ENCODE data around the gene CPNE1. TPM values are rescaled to one million over a fixed set of nuclear protein-coding genes. Genes with fewer than 3 reads are reported as not detected.

Gene CPNE1
- total and polyA plus RNA-seq, 5 donors from 2014 or later, result 175 to 398 (median 329) TPM

DNA sequence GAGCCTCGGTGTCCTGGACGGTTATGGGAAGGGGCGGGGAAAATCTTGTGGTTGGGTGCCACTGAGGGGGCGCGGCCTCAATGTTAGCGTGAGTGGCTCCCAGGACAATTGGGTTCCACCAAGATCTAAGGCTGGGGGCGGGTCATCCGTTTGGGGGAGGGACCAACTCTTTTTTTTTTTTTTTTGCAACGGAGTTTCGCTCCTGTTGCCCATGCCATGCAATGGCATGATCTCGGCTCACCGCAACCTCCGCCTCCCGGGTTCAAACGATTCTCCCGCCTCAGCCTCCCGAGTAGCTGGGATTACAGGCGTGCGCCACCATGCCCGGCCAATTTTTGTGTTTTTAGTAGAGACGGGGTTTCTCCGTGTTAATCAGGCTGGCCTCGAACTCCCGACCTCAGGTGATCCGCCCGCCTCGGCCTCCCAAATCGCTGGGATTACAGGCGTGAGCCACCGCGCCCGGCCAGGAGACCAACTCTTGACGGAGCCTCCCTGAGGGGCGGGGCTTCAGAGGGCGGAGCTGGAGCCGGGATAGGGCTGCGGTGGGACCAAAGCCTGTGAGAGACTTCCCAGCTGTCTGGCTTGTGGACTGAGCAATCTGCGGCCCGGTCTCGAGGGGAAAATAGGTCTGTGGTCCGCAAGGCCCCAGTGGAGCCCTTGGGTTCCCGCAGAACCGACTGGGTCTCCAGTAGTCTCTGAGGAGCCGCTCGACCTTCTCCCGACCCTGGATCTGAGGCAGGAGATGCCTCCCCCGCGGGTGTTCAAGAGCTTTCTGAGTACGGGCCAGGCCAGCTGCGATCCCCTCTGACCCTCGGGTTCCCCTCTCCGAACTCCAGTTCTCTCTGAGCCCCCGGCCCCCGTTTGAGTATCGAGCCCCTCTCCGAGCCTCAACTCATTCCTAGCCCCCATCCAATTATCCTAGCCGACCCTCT is 48.0 kb downstream of the CPNE1 start:
- no peak for ATAC-seq (ENCODE audit: low read depth in 2 of 2)

DNA sequence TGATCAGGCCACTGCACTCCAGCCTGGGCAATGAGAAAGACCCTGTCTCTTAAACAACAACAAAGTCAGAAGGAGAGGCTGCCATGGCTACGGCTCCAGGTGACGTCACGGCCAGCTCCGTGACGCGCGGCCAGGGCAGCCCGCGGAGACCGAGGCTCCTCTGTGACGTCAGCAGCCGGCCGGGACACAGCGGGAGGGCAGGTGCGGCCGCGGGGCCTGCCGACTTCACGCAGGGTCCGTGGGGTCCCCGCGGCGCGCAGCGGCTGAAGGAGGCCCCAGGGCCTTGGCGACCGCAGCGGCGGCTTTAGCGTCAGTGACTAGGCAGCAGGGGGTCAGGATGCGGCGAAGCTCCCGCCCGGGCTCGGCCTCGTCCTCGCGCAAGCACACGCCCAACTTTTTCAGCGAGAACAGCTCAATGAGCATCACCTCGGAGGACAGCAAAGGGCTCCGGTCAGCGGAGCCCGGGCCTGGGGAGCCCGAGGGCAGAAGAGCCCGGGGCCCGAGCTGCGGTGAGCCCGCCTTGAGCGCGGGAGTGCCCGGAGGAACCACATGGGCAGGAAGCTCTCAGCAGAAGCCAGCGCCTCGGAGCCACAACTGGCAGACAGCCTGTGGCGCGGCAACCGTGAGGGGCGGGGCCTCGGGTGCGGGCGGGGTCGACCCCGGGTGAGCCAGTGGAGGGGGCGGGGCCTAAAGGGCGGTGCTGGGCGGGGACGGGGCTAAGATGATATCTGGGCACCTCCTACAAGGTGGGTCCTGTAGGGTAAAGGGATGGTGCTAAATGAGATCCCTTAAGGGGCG is 48.8 kb downstream of the CPNE1 start, which contains the start of gene SPAG4:
Gene SPAG4, plus strand, starts transcription at position 163 of the 798 bp plus-strand sequence. Its CDS starts 175 bp downstream, at position 338.
- H3K9me3 Mint-ChIP-seq, result no peaks in the 10 kb centered on the region
- H3K27me3 Mint-ChIP-seq, result no peaks in the 10 kb centered on the region
- H3K27ac Mint-ChIP-seq, result peak within 1 kb of the TSS; percentile 92 to 98 (median 98)
- peaks cover 3 to 41% (median 19%) of the 10 kb centered on the region in 4 donors for H3K4me1 Mint-ChIP-seq
- peak within 1 kb of the TSS; percentile 26 for H3K4me3 ChIP-seq (ENCODE audit: low read depth, low read length)
- H3K36me3 Mint-ChIP-seq, result no peaks in the 10 kb centered on the region
- no peaks in the 10 kb centered on the region for H3K9me3 ChIP-seq (ENCODE audit: control insufficient read depth in 2 of 2, low read length in 2 of 2)
- H3K4me3 Mint-ChIP-seq, result peak within 1 kb of the TSS; percentile 87 to 92 (median 89)
- peaks cover 42% of the 10 kb centered on the region for H3K4me1 ChIP-seq (ENCODE audit: control insufficient read depth, insufficient read depth, low read length, poor library complexity, severe bottlenecking)
- no peaks in the 10 kb centered on the region for H3K36me3 ChIP-seq (ENCODE audit: control insufficient read depth, insufficient read depth, low read length)
- no peaks in the 10 kb centered on the region for H3K27me3 ChIP-seq (ENCODE audit: control insufficient read depth, insufficient read depth, low read length)
- DNase-seq (peak; percentile 100), ATAC-seq (ENCODE audit: low read depth in 2 of 2) (peak; percentile 89 to 91)
- H3K27ac ChIP-seq (ENCODE audit: insufficient read depth, low read length, poor library complexity, severe bottlenecking), result peak within 1 kb of the TSS; percentile 99

More for the DNA sequence above, 48.0 kb downstream of the CPNE1 start:
- no peaks in the 10 kb centered on the region for H3K9me3 Mint-ChIP-seq
- H3K4me3 Mint-ChIP-seq, result peak overlapping the region; percentile 87 to 92 (median 89)
- DNase-seq, result peak in 2 of 3 donors; percentile 42 to 65
- Histone ChIP-seq H3K4me1 (ENCODE audit: control insufficient read depth, insufficient read depth, low read length, poor library complexity, severe bottlenecking) (peaks cover 42% of the 10 kb centered on the region), H3K9me3 (ENCODE audit: control insufficient read depth in 2 of 2, low read length in 2 of 2) (no peaks in the 10 kb centered on the region), H3K27ac (ENCODE audit: insufficient read depth, low read length, poor library complexity, severe bottlenecking) (peak overlapping the region; percentile 51), H3K4me3 (ENCODE audit: low read depth, low read length) (peak overlapping the region; percentile 26), H3K27me3 (ENCODE audit: control insufficient read depth, insufficient read depth, low read length) (no peaks in the 10 kb centered on the region), H3K36me3 (ENCODE audit: control insufficient read depth, insufficient read depth, low read length) (no peaks in the 10 kb centered on the region)
- H3K36me3 Mint-ChIP-seq, result peaks cover 3% of the 10 kb centered on the region
- H3K27ac Mint-ChIP-seq, result peak overlapping the region; percentile 91 to 98 (median 98)
- peaks cover 3 to 41% (median 19%) of the 10 kb centered on the region in 4 donors for H3K4me1 Mint-ChIP-seq
- H3K27me3 Mint-ChIP-seq, result no peaks in the 10 kb centered on the region

DNA sequence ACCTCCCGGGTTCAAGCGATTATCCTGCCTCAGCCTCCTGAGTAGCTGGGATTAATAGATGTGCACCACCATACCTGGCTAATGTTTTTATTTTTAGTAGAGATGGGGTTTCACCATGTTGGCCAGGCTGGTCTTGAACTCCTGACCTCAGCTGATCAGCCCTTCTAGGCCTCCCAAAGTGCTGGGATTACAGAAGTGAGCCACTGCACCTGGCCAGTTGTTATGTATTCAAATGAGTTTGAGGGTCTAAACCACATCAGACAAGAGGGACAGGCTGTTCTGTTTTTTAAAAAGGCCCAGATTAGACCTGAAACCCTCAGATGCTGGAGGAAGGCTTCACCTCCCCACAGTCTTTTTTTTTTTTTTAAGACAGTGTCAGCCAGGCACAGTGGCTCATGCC is 53.2 kb downstream of the CPNE1 start:
- no peaks in the 10 kb centered on the region for H3K27me3 Mint-ChIP-seq

DNA sequence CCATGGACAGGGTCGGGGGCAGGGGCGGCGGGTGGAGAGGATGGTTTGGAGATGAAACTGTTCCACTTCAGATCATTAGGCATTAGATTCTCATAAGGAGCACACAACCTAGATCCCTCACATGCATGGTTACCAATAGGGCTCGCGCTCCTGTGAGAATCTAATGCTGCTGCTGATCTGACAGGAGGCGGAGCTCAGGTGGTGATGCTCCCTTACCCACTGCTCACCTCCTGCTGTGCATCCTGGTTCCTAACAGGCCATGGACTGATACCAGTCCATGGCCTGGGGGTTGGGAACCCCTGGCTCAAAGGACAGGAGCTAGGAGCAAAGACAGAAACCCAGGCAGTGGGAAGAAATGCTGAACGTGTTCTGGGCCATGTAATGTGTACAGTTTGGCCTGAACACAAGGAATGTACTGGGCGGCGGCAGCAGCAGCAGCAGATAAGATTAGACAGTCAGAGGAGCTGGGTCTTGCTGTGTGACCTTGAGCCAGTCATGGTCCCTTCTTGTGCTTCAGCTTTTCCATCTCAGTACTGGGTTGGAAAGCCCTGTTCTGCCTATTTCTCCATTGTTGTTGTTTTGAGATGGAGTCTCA is 53.8 kb downstream of the CPNE1 start:
- no peak overlapping the region for H3K4me3 Mint-ChIP-seq
- H3K27ac Mint-ChIP-seq, result no peak overlapping the region
- no peak overlapping the region for H3K27ac ChIP-seq (ENCODE audit: insufficient read depth, low read length, poor library complexity, severe bottlenecking)

More for the DNA sequence above, 53.2 kb downstream of the CPNE1 start:
- H3K4me1 ChIP-seq (ENCODE audit: control insufficient read depth, insufficient read depth, low read length, poor library complexity, severe bottlenecking), result peaks cover 7% of the 10 kb centered on the region
- Mint-ChIP-seq H3K9me3 (peaks cover 0 to 2% (median 0%) of the 10 kb centered on the region in 7 donors), H3K4me1 (peaks cover 0 to 10% (median 4%) of the 10 kb centered on the region in 4 donors), H3K27ac (no peak overlapping the region), H3K4me3 (peak overlapping the region in 1 of 4 donors; percentile 71), H3K36me3 (no peaks in the 10 kb centered on the region)
- H3K27me3 ChIP-seq (ENCODE audit: control insufficient read depth, insufficient read depth, low read length), result no peaks in the 10 kb centered on the region
- no peak overlapping the region for H3K4me3 ChIP-seq (ENCODE audit: low read depth, low read length)
- ATAC-seq (ENCODE audit: low read depth in 2 of 2) (no peak), DNase-seq (no peak)
- no peaks in the 10 kb centered on the region for H3K9me3 ChIP-seq (ENCODE audit: control insufficient read depth in 2 of 2, low read length in 2 of 2)
- no peak overlapping the region for H3K27ac ChIP-seq (ENCODE audit: insufficient read depth, low read length, poor library complexity, severe bottlenecking)
- H3K36me3 ChIP-seq (ENCODE audit: control insufficient read depth, insufficient read depth, low read length), result no peaks in the 10 kb centered on the region

DNA sequence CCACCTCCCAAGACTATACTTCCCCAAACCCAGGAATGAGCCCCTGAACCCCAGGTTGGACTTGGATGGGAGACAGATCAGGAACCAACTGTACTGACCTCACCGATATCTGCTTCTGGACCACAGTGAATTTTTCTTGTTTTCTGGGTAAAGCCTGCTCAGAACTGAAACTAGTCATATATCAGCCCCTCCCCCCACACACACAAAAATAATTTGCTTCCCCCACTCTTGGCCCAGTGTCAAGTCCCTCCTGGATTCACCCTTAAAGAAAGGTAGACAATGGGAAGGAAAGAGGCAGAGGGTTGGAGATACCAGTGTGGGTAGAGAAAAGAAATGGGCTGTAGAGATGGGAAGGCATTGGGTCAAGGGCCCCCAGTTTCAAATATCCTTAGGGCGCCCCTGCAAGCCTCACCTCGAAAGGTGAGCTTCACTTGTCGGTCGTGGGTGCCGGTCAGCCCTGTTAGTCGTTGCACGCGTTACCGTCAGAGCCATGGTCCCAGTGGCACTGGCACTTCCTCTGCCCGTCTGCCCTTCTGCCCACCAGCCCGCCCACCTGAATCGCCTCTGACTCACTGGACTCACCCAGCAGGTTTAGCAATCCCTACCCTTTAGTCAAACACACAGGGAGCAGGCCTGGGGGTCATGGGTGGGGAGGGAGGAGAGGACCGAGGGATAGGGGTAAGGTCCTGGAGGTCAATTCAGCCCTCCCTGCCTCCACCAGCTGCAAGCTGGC is 57.5 kb downstream of the CPNE1 start:
- Mint-ChIP-seq H3K27me3 (peaks cover 18% of the 10 kb centered on the region), H3K4me3 (no peak overlapping the region), H3K9me3 (peaks cover 0 to 2% (median 0%) of the 10 kb centered on the region in 7 donors), H3K4me1 (peaks cover 0 to 6% (median 1%) of the 10 kb centered on the region in 4 donors), H3K36me3 (no peaks in the 10 kb centered on the region), H3K27ac (no peak overlapping the region)
- peaks cover under 1% of the 10 kb centered on the region for H3K4me1 ChIP-seq (ENCODE audit: control insufficient read depth, insufficient read depth, low read length, poor library complexity, severe bottlenecking)
- DNase-seq (no peak), ATAC-seq (ENCODE audit: low read depth in 2 of 2) (no peak)
- H3K27ac ChIP-seq (ENCODE audit: insufficient read depth, low read length, poor library complexity, severe bottlenecking), result no peak overlapping the region
- no peak overlapping the region for H3K4me3 ChIP-seq (ENCODE audit: low read depth, low read length)
- no peaks in the 10 kb centered on the region for H3K9me3 ChIP-seq (ENCODE audit: control insufficient read depth in 2 of 2, low read length in 2 of 2)
- H3K36me3 ChIP-seq (ENCODE audit: control insufficient read depth, insufficient read depth, low read length), result no peaks in the 10 kb centered on the region
- H3K27me3 ChIP-seq (ENCODE audit: control insufficient read depth, insufficient read depth, low read length), result no peaks in the 10 kb centered on the region

More for the DNA sequence above, 53.8 kb downstream of the CPNE1 start:
- DNase-seq, result no peak
- peaks cover 7% of the 10 kb centered on the region for H3K4me1 ChIP-seq (ENCODE audit: control insufficient read depth, insufficient read depth, low read length, poor library complexity, severe bottlenecking)
- ATAC-seq (ENCODE audit: low read depth in 2 of 2), result no peak
- H3K9me3 ChIP-seq (ENCODE audit: control insufficient read depth in 2 of 2, low read length in 2 of 2), result no peaks in the 10 kb centered on the region
- Mint-ChIP-seq H3K27me3 (no peaks in the 10 kb centered on the region), H3K36me3 (no peaks in the 10 kb centered on the region), H3K4me1 (peaks cover 0 to 7% (median 1%) of the 10 kb centered on the region in 4 donors), H3K9me3 (peaks cover 0 to 2% (median 0%) of the 10 kb centered on the region in 7 donors)
- no peaks in the 10 kb centered on the region for H3K27me3 ChIP-seq (ENCODE audit: control insufficient read depth, insufficient read depth, low read length)
- H3K4me3 ChIP-seq (ENCODE audit: low read depth, low read length), result no peak overlapping the region
- no peaks in the 10 kb centered on the region for H3K36me3 ChIP-seq (ENCODE audit: control insufficient read depth, insufficient read depth, low read length)

DNA sequence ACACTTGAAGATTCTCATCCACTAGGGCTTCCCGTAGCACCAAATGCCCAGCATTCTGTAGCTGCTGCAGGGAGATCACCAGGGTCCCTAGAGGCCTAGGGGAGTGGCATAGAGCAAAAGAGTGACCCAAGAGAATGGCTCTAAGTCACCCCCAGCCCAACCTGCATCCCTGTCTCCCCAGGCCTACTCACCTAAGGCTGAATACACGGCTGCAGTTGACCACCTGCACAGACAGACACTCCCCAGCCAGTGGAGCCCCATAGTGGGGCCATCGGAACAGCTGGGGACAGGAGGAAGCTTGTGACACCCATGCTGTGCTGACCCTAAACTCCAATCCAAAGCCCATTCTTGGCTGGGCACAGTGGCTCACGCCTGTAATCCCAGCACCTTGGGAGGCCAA is 58.6 kb downstream of the CPNE1 start:
- Mint-ChIP-seq H3K4me3 (no peak overlapping the region), H3K4me1 (peaks cover 0 to 11% (median 3%) of the 10 kb centered on the region in 4 donors), H3K9me3 (peaks cover 0 to 2% (median 0%) of the 10 kb centered on the region in 7 donors), H3K36me3 (no peaks in the 10 kb centered on the region), H3K27ac (no peak overlapping the region), H3K27me3 (peaks cover 22% of the 10 kb centered on the region)
- peaks cover 11% of the 10 kb centered on the region for H3K4me1 ChIP-seq (ENCODE audit: control insufficient read depth, insufficient read depth, low read length, poor library complexity, severe bottlenecking)
- no peaks in the 10 kb centered on the region for H3K36me3 ChIP-seq (ENCODE audit: control insufficient read depth, insufficient read depth, low read length)
- no peak for ATAC-seq (ENCODE audit: low read depth in 2 of 2)
- no peaks in the 10 kb centered on the region for H3K27me3 ChIP-seq (ENCODE audit: control insufficient read depth, insufficient read depth, low read length)
- no peak for DNase-seq
- no peak overlapping the region for H3K27ac ChIP-seq (ENCODE audit: insufficient read depth, low read length, poor library complexity, severe bottlenecking)
- H3K9me3 ChIP-seq (ENCODE audit: control insufficient read depth in 2 of 2, low read length in 2 of 2), result no peaks in the 10 kb centered on the region
- no peak overlapping the region for H3K4me3 ChIP-seq (ENCODE audit: low read depth, low read length)

DNA sequence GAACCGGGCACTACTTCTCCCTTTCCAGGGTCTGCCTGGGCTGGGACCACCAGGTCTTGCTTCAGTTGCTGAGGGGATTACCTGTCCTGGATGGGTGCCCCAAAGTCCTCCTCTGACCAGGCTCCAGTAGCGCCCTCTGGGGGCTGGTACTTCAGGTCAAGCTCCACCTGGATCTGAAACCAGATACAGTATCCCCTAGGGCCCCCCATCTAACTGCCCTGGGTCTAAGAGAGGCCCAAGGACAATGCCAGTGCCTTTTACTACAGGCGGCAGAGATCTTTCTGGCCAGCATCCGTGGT is 60.3 kb downstream of the CPNE1 start:
- Histone ChIP-seq H3K4me1 (ENCODE audit: control insufficient read depth, insufficient read depth, low read length, poor library complexity, severe bottlenecking) (peaks cover 18% of the 10 kb centered on the region), H3K27me3 (ENCODE audit: control insufficient read depth, insufficient read depth, low read length) (no peaks in the 10 kb centered on the region), H3K4me3 (ENCODE audit: low read depth, low read length) (no peak overlapping the region), H3K9me3 (ENCODE audit: control insufficient read depth in 2 of 2, low read length in 2 of 2) (no peaks in the 10 kb centered on the region), H3K36me3 (ENCODE audit: control insufficient read depth, insufficient read depth, low read length) (no peaks in the 10 kb centered on the region), H3K27ac (ENCODE audit: insufficient read depth, low read length, poor library complexity, severe bottlenecking) (no peak overlapping the region)
- ATAC-seq (ENCODE audit: low read depth in 2 of 2), result no peak
- no peaks in the 10 kb centered on the region for H3K36me3 Mint-ChIP-seq
- peaks cover 37% of the 10 kb centered on the region for H3K27me3 Mint-ChIP-seq
- DNase-seq, result peak in 1 of 3 donors; percentile 20
- H3K4me1 Mint-ChIP-seq, result peaks cover 0 to 16% (median 7%) of the 10 kb centered on the region in 4 donors
- peak overlapping the region in 1 of 4 donors; percentile 15 for H3K4me3 Mint-ChIP-seq
- no peak overlapping the region for H3K27ac Mint-ChIP-seq
- peaks cover 0 to 2% (median 0%) of the 10 kb centered on the region in 7 donors for H3K9me3 Mint-ChIP-seq
